Stimulated activated naive CD8-positive, alpha-beta T cell treated with anti-CD3 and anti-CD28 coated beads, Interleukin-15, Interleukin-2, amounts not matched to agents 100 U/mL and 50 U/mL, for 24 hours (primary cell): ENCODE results near the gene NAT8.
"Not testable (repeated sequence)": the region's sequence is repeated elsewhere in the genome, so short reads cannot be mapped to it uniquely, and the experiment has no call there.

Experiments used
- ATAC-seq: fragments of 150-1000 bp; cut with Tn5 transposase; one replicate; pipeline ENCODE4 v1.10.0; 2021
- DNase-seq: peaks from one replicate; pipeline ENCODE4 v3.0.0; 2021

NAT8 gene

DNA sequence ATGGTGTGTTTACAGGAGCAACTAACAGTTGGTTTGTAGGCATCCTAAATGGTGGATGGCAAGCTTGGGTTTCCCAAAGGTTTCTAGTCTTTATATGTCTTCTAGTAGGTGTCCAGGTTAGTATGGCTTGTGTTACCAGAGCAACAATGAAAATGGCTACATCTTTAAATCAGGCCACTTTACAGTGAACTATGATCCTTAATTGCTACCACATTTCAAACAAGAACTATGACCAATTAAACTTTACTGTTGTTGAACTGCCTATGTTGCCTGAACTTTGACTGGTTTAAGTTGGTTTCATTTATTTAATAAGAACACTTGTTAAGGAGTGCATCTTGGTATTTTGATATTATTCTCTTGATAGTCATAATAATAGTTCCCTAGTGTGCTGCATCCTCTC is 5.2 kb downstream of the NAT8 start:
- not testable (repeated sequence) for DNase-seq, ATAC-seq

DNA sequence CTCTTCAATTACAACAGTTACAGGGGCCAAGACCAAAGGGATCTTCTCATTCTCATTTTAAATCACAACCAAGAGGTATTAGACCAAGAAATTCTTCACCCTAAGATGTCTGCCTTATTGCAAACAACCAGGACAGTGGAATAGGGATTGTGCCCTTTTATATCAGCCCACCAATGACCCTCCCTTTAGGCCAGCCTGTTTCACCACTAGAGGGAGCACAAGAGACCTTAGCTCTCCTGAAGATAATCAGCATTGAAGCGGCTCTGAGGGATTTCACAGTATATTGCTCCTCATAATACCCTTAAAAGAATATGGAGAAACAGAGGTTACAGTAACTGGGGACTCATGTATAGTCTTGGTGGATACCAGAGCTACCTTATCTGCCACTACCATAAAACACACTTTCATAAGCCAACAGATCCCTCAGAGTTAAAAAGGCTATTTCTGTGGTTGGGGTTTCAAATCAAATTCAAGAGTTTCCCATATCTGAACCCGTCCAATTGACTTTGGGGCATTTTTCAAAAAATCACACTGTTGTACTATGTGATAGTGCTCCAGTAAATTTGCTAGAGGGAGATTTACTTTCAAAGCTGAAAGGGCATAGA is 11.5 kb downstream of the NAT8 start:
- peak; percentile 86 for ATAC-seq
- not testable (repeated sequence) for DNase-seq

DNA sequence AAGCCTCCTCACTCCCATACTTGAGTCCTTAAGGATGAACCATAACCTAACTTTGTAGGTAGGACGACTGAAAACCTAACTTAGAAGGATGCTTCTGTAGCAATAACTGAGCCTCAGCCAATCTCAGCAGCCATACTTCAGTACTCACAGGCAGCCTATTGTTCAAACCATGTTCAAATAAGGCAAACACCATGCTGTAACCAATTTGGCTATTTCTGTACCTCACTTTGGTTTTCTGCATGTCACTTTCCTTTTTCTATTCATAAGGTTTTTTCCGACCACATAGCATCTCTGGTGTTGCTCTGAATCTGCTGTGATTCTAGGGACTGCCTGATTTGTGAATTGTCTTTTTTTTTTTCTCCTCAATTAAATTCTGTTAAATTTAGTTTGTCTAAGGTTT is 13.7 kb downstream of the NAT8 start:
- not testable (repeated sequence) for DNase-seq
- ATAC-seq = peak; percentile 59

DNA sequence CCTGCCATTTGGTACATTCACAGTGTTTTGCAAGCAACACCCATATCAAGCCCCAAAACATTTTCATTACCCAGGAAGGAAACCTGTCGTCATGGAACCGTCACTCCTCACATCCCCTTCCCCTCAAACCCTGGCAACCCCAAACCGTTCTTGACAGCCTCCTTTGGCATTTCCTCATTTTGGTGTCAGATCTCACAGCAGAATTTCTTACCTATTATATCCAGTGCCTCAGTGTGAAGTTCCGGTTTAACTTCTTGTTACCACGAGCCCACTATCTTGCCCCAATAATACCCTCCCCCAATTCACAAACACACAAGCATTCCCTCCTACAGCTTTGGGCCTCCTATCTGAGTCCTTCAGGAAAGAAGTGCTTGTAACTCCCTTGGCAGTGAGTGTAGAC is 16.0 kb downstream of the NAT8 start:
- not testable (repeated sequence) for ATAC-seq, DNase-seq

DNA sequence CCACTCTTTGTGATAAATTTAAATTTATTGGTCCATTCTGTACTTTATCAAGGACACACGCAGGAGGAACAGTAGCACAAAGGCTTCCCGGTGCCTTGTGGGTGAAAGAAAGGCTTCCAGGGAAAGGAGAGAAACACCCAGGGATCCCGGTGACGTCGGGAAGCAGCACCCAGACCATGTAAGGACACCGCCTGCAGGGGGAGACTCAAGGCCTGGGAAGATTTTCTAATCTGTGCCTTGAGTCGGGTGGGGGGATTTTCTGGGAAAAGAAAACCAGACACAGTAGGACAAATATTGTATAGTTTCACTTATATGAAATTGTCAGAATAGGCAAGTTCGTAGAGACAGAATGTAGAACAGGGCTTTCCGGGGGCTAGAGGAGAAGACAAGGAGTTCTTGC is 17.6 kb downstream of the NAT8 start:
- not testable (repeated sequence) for DNase-seq, ATAC-seq

DNA sequence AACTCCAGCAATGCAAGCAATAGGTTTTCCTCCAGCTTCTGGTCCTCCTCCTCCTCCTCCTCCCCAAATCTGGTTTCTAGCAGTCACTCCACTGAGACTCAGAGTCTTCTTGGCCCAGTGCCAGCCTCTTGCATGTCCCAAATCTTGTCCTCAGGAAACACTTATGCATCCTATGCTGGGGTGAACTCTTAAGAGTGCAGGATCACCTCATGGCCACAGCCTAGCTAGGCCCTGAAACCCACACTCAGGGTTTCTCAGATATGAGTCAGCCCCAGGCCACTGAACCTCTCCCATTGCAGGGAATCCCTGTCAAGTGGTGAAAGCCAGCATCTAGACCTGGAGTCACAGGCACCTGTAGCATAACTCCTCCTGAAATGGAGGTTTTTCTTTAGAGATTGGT is 18.2 kb downstream of the NAT8 start:
- not testable (repeated sequence) for DNase-seq
- ATAC-seq = peak; percentile 62

DNA sequence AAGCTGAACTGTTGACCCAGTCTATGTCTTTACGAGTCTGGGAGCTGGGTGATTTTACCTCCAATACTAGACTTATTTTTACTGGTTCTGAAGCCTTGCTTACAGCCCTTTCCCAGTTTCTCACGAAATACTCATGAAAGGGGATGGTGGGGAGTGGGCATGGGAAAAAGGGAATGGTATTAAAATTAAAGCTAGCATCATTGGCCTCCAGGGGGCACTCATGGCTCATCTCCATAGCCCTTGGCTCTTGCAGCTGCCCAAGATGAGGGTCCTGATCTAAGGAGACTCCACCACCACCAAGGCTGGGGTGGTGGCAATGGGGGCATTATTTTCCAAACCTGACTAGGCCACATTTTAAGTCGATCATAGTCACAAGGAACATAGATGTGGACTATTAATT is 22.3 kb downstream of the NAT8 start:
- ATAC-seq, DNase-seq: not testable (repeated sequence)

DNA sequence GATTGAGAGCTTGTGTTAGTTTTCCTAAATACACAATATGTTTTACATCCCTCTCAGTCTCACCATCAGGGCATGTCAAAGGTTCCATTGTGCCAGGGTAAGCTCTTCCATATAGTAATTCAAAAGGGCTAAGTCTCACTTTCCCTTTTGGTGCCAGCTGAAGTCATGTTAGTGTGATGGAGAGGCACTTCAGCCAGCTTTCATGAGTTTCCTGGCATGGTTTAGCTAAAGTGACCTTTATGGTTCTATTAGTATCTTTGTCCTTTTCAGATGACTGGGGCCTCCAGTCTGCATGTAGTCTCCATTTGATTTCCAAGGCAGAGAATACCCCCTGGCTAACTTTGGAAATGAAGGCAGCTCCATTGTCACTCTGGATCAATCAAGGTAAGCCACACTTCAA is 27.2 kb downstream of the NAT8 start:
- DNase-seq (no peak), ATAC-seq (no peak)

DNA sequence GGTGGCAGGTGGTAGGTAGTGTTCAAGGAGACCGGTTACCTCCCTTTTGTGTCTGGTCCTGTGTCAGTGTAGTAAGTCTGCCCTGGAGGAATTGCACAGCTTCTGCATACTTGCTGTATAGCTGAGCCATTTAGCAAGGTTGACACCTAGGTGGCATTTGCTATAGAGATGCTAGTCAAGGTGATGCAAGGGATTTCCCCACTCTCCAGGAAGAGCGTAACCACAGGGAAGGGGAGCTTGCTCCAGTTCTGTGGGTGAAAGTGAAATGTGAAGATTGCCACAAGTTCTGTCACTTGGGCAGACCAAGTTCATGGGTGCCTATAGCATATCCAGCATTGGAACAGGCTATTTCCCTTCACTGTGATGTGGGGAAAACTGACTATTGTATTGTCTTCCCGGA is 28.1 kb downstream of the NAT8 start:
- ATAC-seq = peak; percentile 93
- peak; percentile 6 for DNase-seq

DNA sequence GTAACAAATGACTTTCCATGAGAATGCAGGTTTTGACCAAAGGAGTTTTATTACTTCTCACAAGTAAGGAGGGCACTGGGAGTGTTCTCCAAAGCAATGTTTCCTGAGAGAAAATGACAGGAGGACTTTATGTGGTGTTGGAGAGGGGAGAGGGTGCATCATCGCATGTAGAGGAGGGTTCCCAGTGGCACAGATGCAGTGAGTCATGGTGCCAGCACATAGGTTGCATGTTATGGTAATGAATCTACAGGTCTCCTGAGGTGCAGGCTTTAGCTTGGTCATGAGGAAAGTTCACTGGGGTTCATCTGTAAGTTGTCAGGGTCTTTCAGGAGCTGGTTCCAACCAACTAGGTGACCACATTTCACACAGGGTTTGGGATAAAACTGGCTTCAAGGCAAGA is 30.4 kb downstream of the NAT8 start:
- no peak for DNase-seq
- ATAC-seq = no peak

DNA sequence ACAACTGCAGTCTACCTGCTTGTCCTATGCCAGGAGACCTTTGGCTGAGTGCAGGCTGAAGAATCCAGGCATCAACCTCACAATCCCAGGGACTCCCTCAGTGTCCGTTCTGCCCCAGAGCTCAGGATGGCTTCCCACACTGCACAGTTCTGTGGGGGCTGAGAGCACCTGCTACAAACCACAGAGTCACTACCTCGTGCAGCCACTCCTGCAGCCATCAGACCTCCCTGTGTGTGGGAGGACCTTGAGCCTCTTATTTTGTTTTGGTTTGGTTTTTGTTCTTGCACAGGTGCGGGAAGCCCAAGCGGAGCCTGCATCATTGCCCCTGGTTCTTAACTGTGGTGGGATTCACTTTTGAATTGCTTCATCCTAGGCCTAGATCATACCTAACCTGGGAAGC is 31.0 kb downstream of the NAT8 start:
- ATAC-seq (no peak), DNase-seq (no peak)

DNA sequence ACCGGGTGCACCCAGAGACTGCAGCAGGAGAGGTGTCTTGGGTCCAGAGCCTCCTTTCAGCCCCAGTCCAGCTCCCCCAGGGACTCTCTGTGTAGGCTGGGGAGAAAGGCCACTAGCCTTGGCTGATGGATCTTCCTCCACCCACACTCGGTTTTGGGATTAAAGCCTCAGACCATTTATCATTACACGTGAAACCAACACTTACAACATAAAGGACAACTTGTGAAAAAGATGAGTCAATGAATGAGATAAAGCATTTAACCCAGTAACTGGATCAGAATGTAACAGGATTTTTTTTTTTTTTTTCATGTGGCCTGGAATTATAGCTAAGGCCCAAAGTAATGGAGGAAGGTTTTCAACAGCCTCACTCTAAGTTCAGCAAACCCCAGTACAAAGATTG is 32.1 kb downstream of the NAT8 start:
- ATAC-seq = peak; percentile 24

DNA sequence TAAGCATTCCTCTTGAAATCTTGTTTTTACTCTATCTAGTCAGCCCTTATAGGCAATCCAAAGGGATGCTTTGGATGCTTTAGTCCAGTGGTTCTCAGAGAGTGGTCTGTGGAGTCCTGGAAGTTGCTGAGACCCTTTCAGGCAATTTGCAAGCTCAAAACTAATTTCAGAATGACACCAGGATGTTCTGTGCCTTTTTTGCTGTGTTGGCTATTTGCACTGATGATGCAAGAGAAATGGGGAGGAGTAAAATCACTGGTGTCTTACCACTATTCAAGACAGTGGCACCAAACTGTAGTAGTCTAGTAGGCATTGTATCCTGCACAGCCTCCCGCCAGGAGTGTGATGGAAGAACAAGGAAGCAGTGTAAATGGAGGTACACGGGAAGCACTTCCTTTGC is 37.6 kb downstream of the NAT8 start:
- not testable (repeated sequence) for ATAC-seq, DNase-seq

More for the DNA sequence above, 32.1 kb downstream of the NAT8 start:
- DNase-seq = peak; percentile 8

DNA sequence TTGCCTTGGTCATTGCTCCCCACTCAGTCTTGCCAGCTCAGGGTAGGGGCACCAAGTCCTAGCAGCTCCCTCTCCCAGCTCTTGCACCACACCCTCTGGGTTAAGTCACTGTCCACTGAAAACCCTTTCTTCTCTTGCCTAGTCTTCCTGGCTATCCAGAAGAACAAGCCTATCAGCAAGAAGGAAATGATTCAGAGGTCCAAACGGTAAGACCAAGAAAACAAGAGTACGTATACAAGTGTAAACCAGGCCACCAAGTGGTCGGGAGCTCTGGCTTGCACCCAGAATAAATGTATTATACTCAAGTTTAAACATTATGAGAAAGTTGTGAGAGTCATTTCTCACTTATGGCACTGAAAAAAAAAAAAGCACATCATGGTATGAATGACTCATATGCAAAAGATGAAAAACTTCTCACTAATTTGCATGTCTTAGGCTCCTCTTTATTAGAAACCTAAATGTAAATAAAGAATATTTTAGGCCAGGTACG is 39.1 kb downstream of the NAT8 start:
- DNase-seq (peak; percentile 6), ATAC-seq (peak; percentile 69)

DNA sequence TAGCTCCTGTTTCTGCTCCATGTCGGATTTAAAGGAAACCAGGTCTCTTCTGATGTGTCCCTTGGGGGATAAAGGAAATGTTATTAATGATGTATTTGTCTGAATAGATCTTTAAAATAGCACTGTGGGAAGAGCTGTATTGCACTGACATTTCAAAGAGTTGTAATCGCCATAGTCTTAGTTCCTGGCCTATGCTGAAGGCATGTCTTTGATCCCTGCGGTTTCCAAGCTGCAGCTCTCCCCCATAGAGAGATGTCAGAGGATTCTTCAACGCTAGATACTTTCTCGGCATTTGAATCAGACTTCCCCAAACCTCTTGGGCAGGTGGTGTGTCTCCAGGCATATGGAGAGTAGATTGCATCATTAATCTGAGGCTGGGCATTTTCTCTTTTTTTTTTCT is 40.4 kb downstream of the NAT8 start:
- DNase-seq (no peak), ATAC-seq (no peak)

DNA sequence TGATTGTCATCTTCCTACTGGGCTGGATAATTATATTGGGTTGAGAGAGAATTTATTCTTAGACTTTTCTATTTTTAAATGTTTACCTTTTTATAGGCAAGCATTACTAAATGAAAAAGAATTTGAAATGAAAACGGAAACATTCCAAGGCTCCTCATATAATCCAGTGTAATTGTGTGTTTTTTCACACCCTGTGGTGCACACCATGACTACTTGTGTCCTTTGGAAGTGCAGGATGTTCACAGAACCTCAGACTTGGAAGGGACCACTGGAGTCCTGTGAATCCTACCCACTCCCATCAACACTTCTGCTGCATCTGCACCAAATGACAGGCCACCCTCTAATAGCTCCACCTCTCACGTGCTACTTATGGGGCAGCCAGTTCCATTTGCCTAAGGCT is 48.0 kb downstream of the NAT8 start:
- DNase-seq (no peak), ATAC-seq (no peak)

DNA sequence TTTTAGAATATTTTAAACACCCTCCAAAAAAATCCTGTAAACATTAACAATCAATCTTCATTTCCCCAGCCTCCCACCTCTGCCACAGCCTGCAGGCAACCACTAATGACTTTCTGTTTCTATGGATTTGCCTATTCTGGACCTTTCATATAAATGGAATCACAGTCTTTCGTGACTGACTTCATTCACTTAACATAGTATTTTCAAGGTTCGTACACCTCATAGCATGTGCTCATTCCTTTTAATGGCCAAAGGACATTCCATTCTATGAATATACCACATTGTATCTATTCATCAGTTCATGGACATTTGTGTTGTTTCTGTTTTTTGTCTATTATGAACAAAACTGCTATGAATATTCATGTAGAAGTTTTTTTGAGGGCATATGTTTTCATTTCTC is 48.5 kb downstream of the NAT8 start:
- no peak for DNase-seq

More for the DNA sequence above, 48.5 kb downstream of the NAT8 start:
- ATAC-seq = no peak
